Mesothelial cell of epicardium (in vitro differentiated cells): ENCODE data around the gene MOB3C. TPM values are rescaled to one million over a fixed set of nuclear protein-coding genes. Genes with fewer than 3 reads are reported as not detected.
A peak's percentile ranks its signal among the peaks of the same experiment; 100 is the strongest.

Source experiments
- DNase-seq, 2 experiments: peaks; one replicate each; pipeline ENCODE4 v3.0.0; 2021; ENCODE audit warnings: low spot score in 2 of 2; ENCODE audit not compliant: unreplicated experiment in 2 of 2
- H3K27ac Mint-ChIP-seq: 2 replicates; pipeline ENCODE4 v1.8.0; 2021; ENCODE audit warnings: mixed read lengths
- H3K27me3 Mint-ChIP-seq: 2 replicates; pipeline ENCODE4 v1.8.0; 2021; ENCODE audit warnings: low read depth, mixed read lengths
- H3K36me3 Mint-ChIP-seq: 2 replicates; pipeline ENCODE4 v1.8.0; 2021; ENCODE audit warnings: mixed read lengths
- H3K4me1 Mint-ChIP-seq: 2 replicates; pipeline ENCODE4 v1.8.0; 2021; ENCODE audit warnings: mixed read lengths
- H3K4me3 Mint-ChIP-seq: 2 replicates; pipeline ENCODE4 v1.8.0; 2021; ENCODE audit warnings: mild to moderate bottlenecking, moderate library complexity, mixed read lengths
- H3K9me3 Mint-ChIP-seq: 2 replicates; pipeline ENCODE4 v1.8.0; 2021; ENCODE audit warnings: mixed read lengths
- CTCF ChIP-seq: fragments of 200-600 bp; sonication (generic); IDR thresholded peaks from one replicate; pipeline ENCODE4 v1.5.0; 2021; ENCODE audit warnings: antibody characterized with exemption; ENCODE audit not compliant: unreplicated experiment
- total RNA-seq: library from RNA; stranded (reverse); gene quantifications from 3 replicates; pipeline ENCODE4 v1.2.1, GENCODE V29; 2021

The MOB3C gene
- total RNA-seq, 1 donor from 2014 or later: 11.0 TPM

GRCh38 chr1:46611691-46612221 is 4.9 kb downstream of the MOB3C start:
- DNase-seq: no peak
- no peak overlapping the region for H3K4me3 Mint-ChIP-seq
- TF ChIP-seq CTCF: no peak
- H3K27me3 Mint-ChIP-seq: no peaks in the 10 kb centered on the region
- no peak overlapping the region for H3K27ac Mint-ChIP-seq
- peaks cover 20% of the 10 kb centered on the region for H3K36me3 Mint-ChIP-seq
- H3K4me1 Mint-ChIP-seq: peaks cover 18% of the 10 kb centered on the region
- no peaks in the 10 kb centered on the region for H3K9me3 Mint-ChIP-seq

DNA sequence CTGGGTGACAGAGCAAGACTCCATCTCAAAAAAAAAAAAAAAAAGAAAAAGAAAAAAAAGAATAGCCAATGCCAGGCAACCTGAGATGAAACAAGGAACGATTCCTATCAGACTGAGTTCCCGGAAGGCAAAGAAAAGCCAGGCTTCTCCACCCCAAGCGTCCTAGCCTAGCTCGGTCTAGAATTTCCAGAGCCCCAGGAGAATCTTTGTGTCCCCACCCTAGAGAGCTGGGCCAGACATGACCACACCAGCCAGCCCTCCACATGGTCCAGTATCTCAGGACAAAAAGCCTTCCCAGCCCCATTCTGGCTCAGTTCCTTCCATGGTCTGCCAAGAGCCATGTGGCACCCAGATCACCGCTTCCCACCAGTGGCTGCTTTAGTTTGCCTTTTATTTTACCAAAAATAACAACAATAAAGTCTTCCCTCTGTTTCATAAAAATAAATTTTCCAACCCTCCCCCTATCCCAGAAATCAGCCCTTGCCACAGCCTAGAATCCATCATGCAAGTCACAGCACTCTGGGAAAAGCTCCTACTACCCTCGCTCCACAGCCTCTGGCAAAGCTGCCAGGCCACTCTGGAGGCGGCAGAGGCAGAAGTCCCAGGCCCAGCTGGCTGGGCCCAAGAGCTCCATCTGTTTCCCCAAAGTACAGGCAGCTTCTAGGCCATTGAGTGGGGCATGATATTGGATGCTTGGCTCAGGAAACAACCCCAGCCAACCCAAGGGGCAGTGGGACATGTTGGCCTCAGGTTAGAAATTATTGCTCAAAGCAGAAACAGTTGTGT is 9.1 kb downstream of the MOB3C start:
- DNase-seq: no peak
- H3K27me3 Mint-ChIP-seq: no peaks in the 10 kb centered on the region
- H3K9me3 Mint-ChIP-seq: no peaks in the 10 kb centered on the region
- no peak for TF ChIP-seq CTCF
- no peak overlapping the region for H3K27ac Mint-ChIP-seq
- peaks cover 21% of the 10 kb centered on the region for H3K4me1 Mint-ChIP-seq
- peaks cover 20% of the 10 kb centered on the region for H3K36me3 Mint-ChIP-seq
- H3K4me3 Mint-ChIP-seq: no peak overlapping the region

DNA sequence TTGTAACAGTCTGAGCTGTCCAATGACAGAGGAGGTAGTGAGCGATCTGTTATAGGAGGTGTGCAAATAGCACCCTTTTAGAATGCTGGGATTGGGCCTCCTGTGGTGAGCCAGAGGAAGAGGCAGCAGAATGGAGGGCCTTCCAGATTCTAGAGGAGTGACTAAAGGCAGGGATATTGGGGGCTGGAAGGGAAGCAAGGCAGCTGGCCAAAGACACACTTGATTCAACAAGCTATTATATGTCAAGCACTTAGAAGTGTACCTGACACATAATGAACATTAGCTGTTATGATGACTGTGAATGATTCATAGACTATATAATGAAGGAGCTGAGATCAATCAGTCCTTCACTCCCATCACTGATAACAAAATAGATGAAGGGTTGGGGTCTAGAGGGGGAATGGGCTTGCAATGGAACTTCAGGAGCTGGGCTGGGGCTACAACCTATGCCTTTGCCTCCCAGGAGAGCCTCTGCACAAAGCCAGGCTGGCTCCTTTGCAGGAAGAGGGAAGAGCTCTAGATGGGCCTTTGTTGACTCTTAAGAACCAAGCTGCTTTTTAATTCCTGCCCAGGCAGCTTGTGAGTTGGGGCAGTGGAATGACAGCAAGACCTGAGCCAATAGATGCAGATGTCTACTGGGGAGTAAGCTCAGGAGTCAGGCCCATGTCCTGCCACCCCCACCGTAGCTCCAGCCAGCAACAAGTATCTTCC is 10.2 kb downstream of the MOB3C start:
- TF ChIP-seq CTCF: no peak
- no peaks in the 10 kb centered on the region for H3K9me3 Mint-ChIP-seq
- H3K27ac Mint-ChIP-seq: no peak overlapping the region
- no peak overlapping the region for H3K4me3 Mint-ChIP-seq
- no peaks in the 10 kb centered on the region for H3K27me3 Mint-ChIP-seq
- H3K4me1 Mint-ChIP-seq: peaks cover 19% of the 10 kb centered on the region
- DNase-seq: no peak
- H3K36me3 Mint-ChIP-seq: peaks cover 20% of the 10 kb centered on the region

DNA sequence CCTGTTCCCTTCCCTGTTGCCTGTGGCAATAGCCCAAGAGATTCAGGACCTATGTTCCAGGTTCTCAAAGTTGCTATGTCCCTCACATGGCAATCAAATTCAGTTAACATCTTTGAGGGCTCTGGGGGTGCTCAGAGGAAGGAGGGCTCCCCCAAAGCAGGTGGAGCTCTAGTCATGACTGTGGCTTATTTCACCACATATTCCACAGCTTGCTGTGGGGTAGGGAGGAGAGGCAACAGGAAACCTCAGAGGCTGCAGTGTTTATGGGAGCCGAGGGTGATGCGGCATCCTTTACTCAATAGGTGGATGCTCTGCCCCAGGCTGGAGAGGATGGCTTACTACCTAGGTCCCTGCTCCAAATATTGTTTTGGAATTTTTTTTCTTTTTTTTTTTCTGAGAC is 11.4 kb downstream of the MOB3C start:
- Mint-ChIP-seq H3K9me3 (no peaks in the 10 kb centered on the region), H3K4me1 (peaks cover 22% of the 10 kb centered on the region), H3K27me3 (no peaks in the 10 kb centered on the region), H3K36me3 (peaks cover 20% of the 10 kb centered on the region), H3K4me3 (peak overlapping the region; percentile 91), H3K27ac (peak overlapping the region; percentile 30)
- DNase-seq: no peak
- TF ChIP-seq CTCF: no peak

GRCh38 chr1:46603858-46604549 is 12.6 kb downstream of the MOB3C start, which contains the start of gene MKNK1:
MKNK1 (minus strand) TSS chr1:46604268; CDS start chr1:46583327, 20,941 bp downstream.
- peak; percentile 99 to 100 for DNase-seq

More at GRCh38 chr1:46603858-46604549, 12.6 kb downstream of the MOB3C start, which contains the start of gene MKNK1:
- Mint-ChIP-seq H3K4me3 (peak within 1 kb of the TSS; percentile 91), H3K27ac (peak within 1 kb of the TSS; percentile 91), H3K36me3 (peaks cover 9% of the 10 kb centered on the region), H3K4me1 (peaks cover 26% of the 10 kb centered on the region), H3K9me3 (no peaks in the 10 kb centered on the region), H3K27me3 (no peaks in the 10 kb centered on the region)
- TF ChIP-seq CTCF: peak; percentile 37
